ENCODE results near the gene GALNT1. TPM values are rescaled to one million over a fixed set of nuclear protein-coding genes. Genes with fewer than 3 reads are reported as not detected.

The GALNT1 gene
- total RNA-seq, 1 donor from 2014 or later = 37.5 TPM

DNA sequence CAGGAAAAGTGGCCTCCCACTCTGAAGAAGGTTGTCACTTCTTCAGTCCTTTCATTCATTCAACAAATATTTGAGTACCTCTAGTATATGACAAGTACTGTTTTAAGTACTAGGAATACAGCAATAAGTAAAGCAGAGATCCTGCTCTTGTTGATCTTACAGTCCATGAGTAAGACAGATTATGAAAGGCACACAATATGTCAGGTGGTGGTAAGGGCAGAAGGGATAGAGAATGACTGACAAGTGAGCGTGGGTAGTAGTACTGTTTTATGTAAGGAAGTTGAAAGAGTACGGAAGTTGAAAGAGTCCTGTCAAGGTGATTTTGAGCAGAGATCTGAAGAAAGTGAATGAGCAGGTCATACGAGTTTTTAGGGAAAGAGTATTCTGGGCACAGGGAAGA, 111.3 kb downstream of the GALNT1 start:
- intact Hi-C loops (cut with DNase I) = no loop called here
- DNase-seq (ENCODE audit: low spot score in 2 of 2) = no peak

DNA sequence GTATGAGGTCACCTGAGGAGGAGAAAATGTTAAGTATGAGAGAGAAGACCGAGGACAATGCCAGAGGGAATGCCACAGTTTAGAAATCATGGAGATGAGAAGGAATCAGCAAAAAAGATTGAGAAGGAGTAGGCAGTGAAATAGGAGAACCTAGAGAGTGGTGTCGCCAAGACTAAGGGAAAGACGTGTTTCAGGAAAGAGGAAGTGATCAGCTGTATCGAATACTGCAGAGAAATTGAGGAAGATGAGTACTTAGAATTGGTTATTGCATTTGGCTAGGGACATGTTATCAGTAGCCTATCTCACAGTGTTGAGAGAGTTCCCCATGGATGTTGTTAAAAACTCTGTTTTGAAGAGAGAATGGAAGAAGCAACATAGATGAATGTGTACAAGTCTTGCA, 112.3 kb downstream of the GALNT1 start:
- DNase-seq (ENCODE audit: low spot score in 2 of 2) = no peak
- TF ChIP-seq, protein P1, sequence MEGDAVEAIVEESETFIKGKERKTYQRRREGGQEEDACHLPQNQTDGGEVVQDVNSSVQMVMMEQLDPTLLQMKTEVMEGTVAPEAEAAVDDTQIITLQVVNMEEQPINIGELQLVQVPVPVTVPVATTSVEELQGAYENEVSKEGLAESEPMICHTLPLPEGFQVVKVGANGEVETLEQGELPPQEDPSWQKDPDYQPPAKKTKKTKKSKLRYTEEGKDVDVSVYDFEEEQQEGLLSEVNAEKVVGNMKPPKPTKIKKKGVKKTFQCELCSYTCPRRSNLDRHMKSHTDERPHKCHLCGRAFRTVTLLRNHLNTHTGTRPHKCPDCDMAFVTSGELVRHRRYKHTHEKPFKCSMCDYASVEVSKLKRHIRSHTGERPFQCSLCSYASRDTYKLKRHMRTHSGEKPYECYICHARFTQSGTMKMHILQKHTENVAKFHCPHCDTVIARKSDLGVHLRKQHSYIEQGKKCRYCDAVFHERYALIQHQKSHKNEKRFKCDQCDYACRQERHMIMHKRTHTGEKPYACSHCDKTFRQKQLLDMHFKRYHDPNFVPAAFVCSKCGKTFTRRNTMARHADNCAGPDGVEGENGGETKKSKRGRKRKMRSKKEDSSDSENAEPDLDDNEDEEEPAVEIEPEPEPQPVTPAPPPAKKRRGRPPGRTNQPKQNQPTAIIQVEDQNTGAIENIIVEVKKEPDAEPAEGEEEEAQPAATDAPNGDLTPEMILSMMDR (IDR thresholded peaks at IDR 0.05) = no peak
- H3K4me1 ChIP-seq = no peaks in the 10 kb centered on the region
- no peaks in the 10 kb centered on the region for H3K27me3 ChIP-seq
- intact Hi-C loops (cut with DNase I) = no loop called here
- H3K9me3 ChIP-seq = no peaks in the 10 kb centered on the region
- peaks cover 0 to 15% of the 10 kb centered on the region in 2 donors for H3K36me3 ChIP-seq
- H3K4me3 ChIP-seq = no peak overlapping the region
- H3K27ac ChIP-seq = no peak overlapping the region

More for the DNA sequence above, 111.3 kb downstream of the GALNT1 start:
- Histone ChIP-seq H3K36me3 (peaks cover 0 to 11% of the 10 kb centered on the region in 2 donors), H3K9me3 (no peaks in the 10 kb centered on the region), H3K27ac (no peak overlapping the region), H3K27me3 (no peaks in the 10 kb centered on the region), H3K4me3 (no peak overlapping the region), H3K4me1 (no peaks in the 10 kb centered on the region)
- TF ChIP-seq, protein P1 (IDR thresholded peaks at IDR 0.05) = no peak

DNA sequence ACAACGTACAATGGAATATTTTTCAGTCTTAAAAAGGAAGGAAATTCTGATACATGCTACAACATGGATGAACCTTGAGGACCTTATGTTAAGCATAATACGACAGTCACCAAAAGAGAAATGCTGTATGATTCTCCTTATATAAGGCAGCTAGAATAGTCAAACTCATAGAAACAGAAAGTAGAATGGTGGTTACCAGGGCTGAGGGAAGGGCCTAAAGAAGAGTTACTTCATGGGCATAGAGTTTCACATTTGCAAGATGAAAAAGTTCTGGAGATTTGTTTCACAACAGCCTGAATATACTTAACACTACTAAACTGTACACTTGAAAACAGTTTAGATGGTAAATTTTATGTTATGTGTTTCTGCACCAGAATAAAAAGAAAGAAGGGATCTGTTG, 113.3 kb downstream of the GALNT1 start:
- TF ChIP-seq, protein P1 (IDR thresholded peaks at IDR 0.05) = no peak
- intact Hi-C loops (cut with DNase I) = no loop called here
- Histone ChIP-seq H3K4me1 (no peaks in the 10 kb centered on the region), H3K4me3 (no peak overlapping the region), H3K27ac (no peak overlapping the region), H3K9me3 (no peaks in the 10 kb centered on the region), H3K27me3 (no peaks in the 10 kb centered on the region), H3K36me3 (peaks cover 0 to 15% of the 10 kb centered on the region in 2 donors)
- no peak for DNase-seq (ENCODE audit: low spot score in 2 of 2)

DNA sequence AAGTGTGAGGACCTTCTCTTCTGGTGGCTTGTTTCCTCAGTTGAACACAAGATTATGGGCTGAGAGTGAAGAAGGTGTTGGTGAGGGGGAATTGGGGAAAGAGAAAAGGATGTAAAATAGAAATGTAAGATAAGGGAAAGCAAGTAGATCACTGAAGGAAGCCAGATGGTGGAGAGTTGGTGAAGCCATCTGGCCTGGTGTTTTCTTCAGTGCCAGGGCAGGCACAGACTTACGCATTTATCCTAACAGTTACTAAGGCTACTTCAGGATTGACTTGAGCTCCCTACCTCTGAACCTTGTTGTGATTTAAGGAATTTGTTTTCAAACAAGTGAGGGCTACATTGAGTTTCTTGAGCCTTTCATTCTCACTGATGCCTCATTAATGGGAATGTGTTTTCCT, 113.8 kb downstream of the GALNT1 start:
- Histone ChIP-seq H3K9me3 (no peaks in the 10 kb centered on the region), H3K4me3 (no peak overlapping the region), H3K36me3 (peaks cover 0 to 15% of the 10 kb centered on the region in 2 donors), H3K27me3 (no peaks in the 10 kb centered on the region), H3K4me1 (no peaks in the 10 kb centered on the region), H3K27ac (no peak overlapping the region)
- TF ChIP-seq, protein P1 (IDR thresholded peaks at IDR 0.05) = no peak
- no peak for DNase-seq (ENCODE audit: low spot score in 2 of 2)
- intact Hi-C loops (cut with DNase I) = no loop called here

DNA sequence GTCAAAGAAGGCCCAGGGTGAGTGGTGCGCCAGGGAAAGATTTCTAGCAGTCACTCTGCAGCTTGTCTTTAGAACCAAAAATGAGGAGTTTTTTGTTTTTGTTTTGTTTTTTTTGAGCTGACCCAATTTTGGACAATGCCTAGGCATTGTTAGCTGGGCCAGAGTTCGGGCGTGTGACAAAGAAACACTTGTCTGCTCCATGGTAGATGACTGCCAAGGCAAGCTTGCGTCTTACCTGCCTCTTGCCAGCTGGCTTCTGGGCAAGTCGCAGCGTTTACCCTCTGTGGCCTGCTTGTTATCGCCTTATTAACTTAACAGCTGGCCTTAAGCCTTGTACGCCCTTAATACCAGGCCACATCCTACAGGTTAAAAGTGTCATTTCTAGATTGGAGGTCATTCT, 114.3 kb downstream of the GALNT1 start:
- DNase-seq (ENCODE audit: low spot score in 2 of 2) = no peak
- no peaks in the 10 kb centered on the region for H3K27me3 ChIP-seq
- H3K4me1 ChIP-seq = no peaks in the 10 kb centered on the region
- TF ChIP-seq, protein P1 (IDR thresholded peaks at IDR 0.05) = no peak
- no peaks in the 10 kb centered on the region for H3K9me3 ChIP-seq
- intact Hi-C loops (cut with DNase I) = no loop called here
- H3K4me3 ChIP-seq = no peak overlapping the region
- H3K27ac ChIP-seq = no peak overlapping the region
- peaks cover 0 to 15% of the 10 kb centered on the region in 2 donors for H3K36me3 ChIP-seq

DNA sequence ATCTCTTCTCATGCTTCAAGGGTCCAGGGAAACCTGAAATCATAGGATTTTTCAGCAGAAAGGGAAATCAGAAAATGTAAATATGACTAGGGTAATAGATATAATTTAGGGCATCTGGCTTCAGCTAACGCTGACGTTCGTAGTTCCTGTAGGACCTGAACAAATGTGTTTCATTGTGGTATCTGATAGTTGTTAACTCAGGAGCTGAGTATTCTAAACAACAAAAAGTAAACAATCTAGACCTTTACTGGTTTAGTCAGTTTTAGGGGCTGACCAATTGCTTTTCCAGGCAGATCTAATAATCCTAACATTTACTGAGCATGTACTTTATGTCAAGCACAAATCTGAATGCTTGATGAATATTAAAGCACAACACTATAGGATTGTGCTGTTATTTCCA, 114.8 kb downstream of the GALNT1 start:
- H3K4me3 ChIP-seq = no peak overlapping the region
- no peaks in the 10 kb centered on the region for H3K27me3 ChIP-seq
- TF ChIP-seq, protein P1 (IDR thresholded peaks at IDR 0.05) = no peak
- no peaks in the 10 kb centered on the region for H3K4me1 ChIP-seq
- DNase-seq (ENCODE audit: low spot score in 2 of 2) = no peak
- intact Hi-C loops (cut with DNase I) = no loop called here
- no peaks in the 10 kb centered on the region for H3K9me3 ChIP-seq
- H3K36me3 ChIP-seq = peaks cover 0 to 13% of the 10 kb centered on the region in 2 donors
- H3K27ac ChIP-seq = no peak overlapping the region
